Prostate gland (tissue), 2 donors: Measurements from ENCODE around the gene PPP1R14C. TPM values are rescaled to one million over a fixed set of nuclear protein-coding genes. Genes with fewer than 3 reads are reported as not detected.
"Not testable (repeated sequence)": the region's sequence is repeated elsewhere in the genome, so short reads cannot be mapped to it uniquely, and the experiment has no call there.

Source experiments
- DNase-seq: peaks from one replicate; pipeline ENCODE4 v3.0.0-alpha.2; 2019; ENCODE audit warnings: low spot score
- H3K27ac ChIP-seq, 2 donors: fragments of 200-600 bp; sonication (generic); 2 replicates each; pipeline ENCODE4 v1.5.1; 2017 to 2019
- H3K27me3 ChIP-seq: fragments of 200-600 bp; sonication (generic); replicated peaks from 2 replicates; pipeline ENCODE4 v1.5.1; 2019; ENCODE audit not compliant: insufficient read depth
- H3K36me3 ChIP-seq, 2 donors: fragments of 200-600 bp; sonication (generic); 1 replicate in 1 of 2; 2 replicates in 1 of 2; pipeline versions ENCODE4 v1.5.1 to v1.8.1; 2017 to 2019
- H3K4me1 ChIP-seq: fragments of 200-600 bp; sonication (generic); replicated peaks from 2 replicates; pipeline ENCODE4 v1.5.1; 2019
- H3K4me3 ChIP-seq, 2 donors: fragments of 200-600 bp; sonication (generic); 2 replicates each; pipeline ENCODE4 v1.5.1; 2017 to 2019
- H3K9me3 ChIP-seq: fragments of 200-600 bp; sonication (generic); 2 replicates; pipeline ENCODE4 v1.5.1; 2017
- CTCF ChIP-seq, 4 experiments: fragments of 200-600 bp in 2 of 4; fragments of 450-650 bp in 2 of 4; sonication (generic) in 2 of 4; IDR thresholded peaks; 1 replicate in 3 of 4; 2 replicates in 1 of 4; pipeline ENCODE4 v1.5.1; 2016 to 2019; ENCODE audit warnings: antibody characterized with exemption in 4 of 4, mild to moderate bottlenecking in 2 of 4, moderate library complexity in 2 of 4
- POLR2A ChIP-seq: fragments of 450-650 bp; IDR thresholded peaks from one replicate; pipeline ENCODE4 v1.6.1; 2016; ENCODE audit warnings: antibody characterized with exemption, mild to moderate bottlenecking
- POLR2AphosphoS5 ChIP-seq: sonication (generic); formaldehyde crosslinking; IDR thresholded peaks from one replicate; pipeline ENCODE4 v1.6.1; 2017; ENCODE audit warnings: antibody characterized with exemption
- WGBS: methylation state at CpG from one replicate; pipeline ENCODE4 v1.1.5; 2018; 5-methylcytosine and 5-hydroxymethylcytosine counted together
- intact Hi-C: fragments of 100-400 bp; cut with DNase I; formaldehyde crosslinking; loops from one replicate; pipeline ENCODE4 v1.14.2; 2022
- total RNA-seq, 2 donors: library from RNA; depleted of rRNA; stranded (reverse); fragments of >200 nt; gene quantifications; one replicate each; pipeline ENCODE4 v1.1.0, GENCODE V29; 2016

Gene PPP1R14C
- total RNA-seq, 2 donors from 2014 or later: 3.4 to 14.8 TPM

GRCh38 chr6:150134280-150134920 lies 8.4 kb upstream of the PPP1R14C start:
- Histone ChIP-seq H3K4me3 (no peak overlapping the region), H3K36me3 (no peaks in the 10 kb centered on the region), H3K27me3 (no peaks in the 10 kb centered on the region), H3K27ac (no peak overlapping the region), H3K4me1 (no peaks in the 10 kb centered on the region), H3K9me3 (no peaks in the 10 kb centered on the region)
- intact Hi-C loops: no loop called here
- TF ChIP-seq POLR2A (no peak), CTCF (IDR thresholded peaks at IDR 0.05) (no peak), POLR2AphosphoS5 (no peak)
- 56% methylated on average over 7 of the region's 7 CpGs for WGBS
- DNase-seq: no peak

- intact Hi-C loops, H3K4me3 ChIP-seq, H3K36me3 ChIP-seq, H3K9me3 ChIP-seq, H3K4me1 ChIP-seq, DNase-seq, H3K27me3 ChIP-seq, H3K27ac ChIP-seq: not testable (repeated sequence)
- WGBS: 84% methylated on average over 3 of the region's 3 CpGs
Observed at GRCh38 chr6:150137711-150138110, 5.1 kb upstream of the PPP1R14C start.

- H3K4me3 ChIP-seq: no peak overlapping the region
- TF ChIP-seq CTCF (IDR thresholded peaks at IDR 0.05) (no peak), POLR2A (no peak), POLR2AphosphoS5 (no peak)
- H3K27me3 ChIP-seq: peaks cover 6% of the 10 kb centered on the region
- no peaks in the 10 kb centered on the region for H3K36me3 ChIP-seq
- WGBS: 79% methylated on average over 7 of the region's 7 CpGs
- no peak for DNase-seq
- no peaks in the 10 kb centered on the region for H3K4me1 ChIP-seq
- intact Hi-C loops: no loop called here
- H3K27ac ChIP-seq: no peak overlapping the region
- H3K9me3 ChIP-seq: no peaks in the 10 kb centered on the region
Observed at GRCh38 chr6:150138638-150139037, 4.2 kb upstream of the PPP1R14C start.

- Histone ChIP-seq H3K9me3 (no peaks in the 10 kb centered on the region), H3K36me3 (no peaks in the 10 kb centered on the region)
Observed at GRCh38 chr6:150139533-150139932, 3.3 kb upstream of the PPP1R14C start.

GRCh38 chr6:150140236-150140969 lies 2.4 kb upstream of the PPP1R14C start:
- Histone ChIP-seq H3K27ac (no peak overlapping the region), H3K27me3 (peaks cover 9% of the 10 kb centered on the region), H3K4me1 (no peaks in the 10 kb centered on the region), H3K9me3 (no peaks in the 10 kb centered on the region), H3K36me3 (no peaks in the 10 kb centered on the region), H3K4me3 (no peak overlapping the region)
- TF ChIP-seq CTCF (IDR thresholded peaks at IDR 0.05) (no peak), POLR2A (no peak), POLR2AphosphoS5 (no peak)
- WGBS: 74% methylated on average over 6 of the region's 6 CpGs
- no peak for DNase-seq
- intact Hi-C loops: no loop called here

More at GRCh38 chr6:150139533-150139932, 3.3 kb upstream of the PPP1R14C start:
- WGBS: 26% methylated on average over 3 of the region's 3 CpGs
- Histone ChIP-seq H3K4me1 (no peaks in the 10 kb centered on the region), H3K27me3 (peaks cover 9% of the 10 kb centered on the region), H3K4me3 (no peak overlapping the region), H3K27ac (no peak overlapping the region)
- no peak for DNase-seq
- intact Hi-C loops: no loop called here
- TF ChIP-seq POLR2AphosphoS5: no peak
- no peak for TF ChIP-seq CTCF (IDR thresholded peaks at IDR 0.05)
- TF ChIP-seq POLR2A: no peak
